SK-N-SH (cell line): ENCODE results near the gene HERC4. TPM values are rescaled to one million over a fixed set of nuclear protein-coding genes. Genes with fewer than 3 reads are reported as not detected.

Source experiments
- CTCF ChIA-PET: fragments of 300-600, 350-600 bp; formaldehyde crosslinking; extraction: SDS; loops from one replicate; lab custom pipeline; 2021; lab: Yijun Ruan, JAX
- POLR2A ChIA-PET: fragments of 350-600 bp; sonication (Branson Sonifier 250); formaldehyde crosslinking; extraction: SDS; loops from one replicate; lab custom pipeline; 2020; ENCODE audit warnings: antibody characterized with exemption, inconsistent platforms; lab: Yijun Ruan, JAX
- DNase-seq: peaks from one replicate; pipeline ENCODE4 v3.0.0; 2012
- H2AFZ ChIP-seq: fragments of 200-600 bp; sonication (generic); 2 replicates; pipeline ENCODE4 v1.8.1; 2016; ENCODE audit warnings: antibody characterized with exemption, mild to moderate bottlenecking, low read depth
- H3F3A ChIP-seq: fragments of 200-600 bp; sonication (generic); replicated peaks from 2 replicates; pipeline ENCODE3; 2016; ENCODE audit warnings: antibody characterized with exemption, mild to moderate bottlenecking; ENCODE audit not compliant: insufficient read depth
- H3K27ac ChIP-seq, 2 experiments: fragments of 200-500 bp in 1 of 2; fragments of 200-600 bp in 1 of 2; sonication (Bioruptor generic) in 1 of 2; sonication (generic), shearing (Covaris generic) in 1 of 2; 2 replicates each; pipeline versions ENCODE4 v1.5.1 to v1.6.1; 2014 to 2016; ENCODE audit warnings: low read depth in 2 of 2, inconsistent platforms in 1 of 2, low read length in 1 of 2, mild to moderate bottlenecking in 1 of 2, mixed read lengths in 1 of 2
- H3K27me3 ChIP-seq: fragments of 200-600 bp; sonication (generic), shearing (Covaris generic); 2 replicates; pipeline ENCODE4 v1.6.1; 2016; ENCODE audit warnings: mixed run types; ENCODE audit not compliant: insufficient read depth
- H3K36me3 ChIP-seq, 2 experiments: fragments of 200-500 bp in 1 of 2; fragments of 200-600 bp in 1 of 2; sonication (Bioruptor generic) in 1 of 2; sonication (generic) in 1 of 2; replicated peaks in 1 of 2; 2 replicates each; pipeline versions ENCODE3 to v1.5.1; 2014 to 2016; ENCODE audit warnings: low read length in 1 of 2, mild to moderate bottlenecking in 1 of 2; ENCODE audit not compliant: insufficient read depth in 2 of 2, control insufficient read depth in 1 of 2
- H3K4me1 ChIP-seq, 2 experiments: fragments of 200-500 bp in 1 of 2; fragments of 200-600 bp in 1 of 2; sonication (Bioruptor generic) in 1 of 2; sonication (generic), shearing (Covaris generic) in 1 of 2; 2 replicates each; pipeline versions ENCODE4 v1.5.1 to v1.6.1; 2014 to 2016; ENCODE audit warnings: low read depth in 1 of 2, low read length in 1 of 2, mixed run types in 1 of 2; ENCODE audit not compliant: insufficient read depth in 2 of 2, control insufficient read depth in 1 of 2
- H3K4me2 ChIP-seq: fragments of 200-600 bp; sonication (generic), shearing (Covaris generic); 2 replicates; pipeline ENCODE4 v1.6.1; 2017; ENCODE audit warnings: mixed run types
- H3K4me3 ChIP-seq, 2 experiments: fragments of 200-500 bp in 1 of 2; fragments of 200-600 bp in 1 of 2; sonication (Bioruptor generic) in 1 of 2; sonication (generic), shearing (Covaris generic) in 1 of 2; 2 replicates each; pipeline versions ENCODE4 v1.5.1 to v1.8.1; 2014 to 2016; ENCODE audit warnings: low read depth in 2 of 2, inconsistent platforms in 1 of 2, low read length in 1 of 2, mild to moderate bottlenecking in 1 of 2, mixed read lengths in 1 of 2, moderate library complexity in 1 of 2
- H3K79me2 ChIP-seq: fragments of 200-600 bp; sonication (generic); 2 replicates; pipeline ENCODE4 v1.8.1; 2017; ENCODE audit warnings: mild to moderate bottlenecking; ENCODE audit not compliant: insufficient read depth
- H3K9ac ChIP-seq: fragments of 200-600 bp; sonication (generic); 2 replicates; pipeline ENCODE4 v1.6.1; 2017; ENCODE audit warnings: mixed run types
- H3K9me2 ChIP-seq: fragments of 200-600 bp; sonication (generic); 2 replicates; pipeline ENCODE4 v1.6.1; 2017; ENCODE audit warnings: mixed run types
- H3K9me3 ChIP-seq: fragments of 200-600 bp; sonication (generic); 2 replicates; pipeline ENCODE4 v1.6.1; 2017; ENCODE audit warnings: mixed run types, mild to moderate bottlenecking, moderate library complexity
- H4K20me1 ChIP-seq: fragments of 200-600 bp; sonication (generic); 2 replicates; pipeline ENCODE4 v1.6.1; 2017; ENCODE audit warnings: mild to moderate bottlenecking, mixed run types; ENCODE audit not compliant: insufficient read depth
- CHD2 ChIP-seq: fragments of 150-350 bp; IDR thresholded peaks from 2 replicates; pipeline ENCODE4 v1.6.1; 2018; ENCODE audit warnings: low read length; ENCODE audit not compliant: partially characterized antibody
- CTCF ChIP-seq: fragments of 200-600 bp; sonication (generic); IDR thresholded peaks from 2 replicates; pipeline ENCODE4 v1.6.1; 2017; ENCODE audit warnings: antibody characterized with exemption, mild to moderate bottlenecking, moderate library complexity
- EZH2phosphoT487 ChIP-seq: fragments of 200-600 bp; sonication (generic); IDR thresholded peaks from 2 replicates; pipeline ENCODE4 v1.6.1; 2017; ENCODE audit warnings: low read depth, mixed run types, mild to moderate bottlenecking, antibody characterized with exemption, moderate library complexity, borderline replicate concordance
- FOXM1 ChIP-seq: IDR thresholded peaks from 2 replicates; pipeline ENCODE4 v1.4.0; 2012; ENCODE audit warnings: low read depth, mild to moderate bottlenecking
- JUND ChIP-seq: IDR thresholded peaks from 2 replicates; pipeline ENCODE4 v1.4.0; 2012
- MEF2A ChIP-seq: IDR thresholded peaks from 2 replicates; pipeline ENCODE4 v1.4.0; 2012; ENCODE audit warnings: low read depth, borderline replicate concordance
- MXI1 ChIP-seq: IDR thresholded peaks from 2 replicates; pipeline ENCODE4 v1.6.1; 2012; ENCODE audit warnings: mild to moderate bottlenecking, low read depth, low read length, improper control_type of control experiment
- NFIC ChIP-seq: IDR thresholded peaks from 2 replicates; pipeline ENCODE4 v1.4.0; 2012; ENCODE audit warnings: borderline replicate concordance
- PBX3 ChIP-seq: IDR thresholded peaks from 2 replicates; pipeline ENCODE4; 2012
- POLR2AphosphoS5 ChIP-seq: IDR thresholded peaks from 2 replicates; pipeline ENCODE4 v1.6.1; 2012; ENCODE audit warnings: low read depth, low read length
- REST ChIP-seq: IDR thresholded peaks from 2 replicates; pipeline ENCODE4 v1.6.1; 2012; ENCODE audit warnings: mild to moderate bottlenecking, low read depth, low read length, moderate library complexity
- RXRA ChIP-seq: IDR thresholded peaks from 2 replicates; pipeline ENCODE4 v1.4.0; 2012; ENCODE audit warnings: low read depth, mild to moderate bottlenecking, borderline replicate concordance
- SIN3A ChIP-seq: IDR thresholded peaks from 2 replicates; pipeline ENCODE4 v1.6.1; 2012; ENCODE audit warnings: low read depth, mild to moderate bottlenecking, low read length, moderate library complexity, borderline replicate concordance
- TEAD4 ChIP-seq: IDR thresholded peaks from 2 replicates; pipeline ENCODE4 v1.4.0; 2012; ENCODE audit warnings: mild to moderate bottlenecking, borderline replicate concordance; ENCODE audit not compliant: insufficient read depth
- USF2 ChIP-seq: fragments of 150-350 bp; IDR thresholded peaks from 2 replicates; pipeline ENCODE4 v1.6.1; 2017; ENCODE audit warnings: antibody characterized with exemption, low read length, low read depth, borderline replicate concordance
- ZBTB33 ChIP-seq: IDR thresholded peaks from 2 replicates; pipeline ENCODE4 v1.4.0; 2012; ENCODE audit warnings: low read depth, borderline replicate concordance
- WGBS: methylation state at CpG from one replicate; pipeline ENCODE4 v1.1.6; 2017; ENCODE audit warnings: low lambda C conversion rate; 5-methylcytosine and 5-hydroxymethylcytosine counted together
- polyA plus RNA-seq, 3 experiments: library from polyadenylated mRNA; depleted of rRNA; stranded (reverse); fragments of >200 nt; gene quantifications; 2 replicates each; pipeline ENCODE4 v1.2.3, GENCODE V29; 2012

The HERC4 gene
- polyA plus RNA-seq, 1 of the 3 experiments (the other 2 are of a cell fraction), result 16.2 TPM

GRCh38 chr10:68007356-68007755 is 67.7 kb downstream of the HERC4 start (continued):
- TF ChIP-seq ZBTB33, result no peak
- no peak for TF ChIP-seq POLR2AphosphoS5
- no peak for TF ChIP-seq USF2

- H3K4me1 ChIP-seq, result no peaks in the 10 kb centered on the region
- no peak overlapping the region for H3K4me2 ChIP-seq
- H3K27ac ChIP-seq, result no peak overlapping the region
- no peaks in the 10 kb centered on the region for H3K9me2 ChIP-seq
- peaks cover 12% of the 10 kb centered on the region for H3F3A ChIP-seq
- no peaks in the 10 kb centered on the region for H3K27me3 ChIP-seq
- ChIA-PET CTCF (no interaction called here), POLR2A (no interaction called here)
- no peak overlapping the region for H3K9ac ChIP-seq
- 95% methylated on average over 1 of the region's 1 CpG for WGBS
- H3K36me3 ChIP-seq, result peaks cover 7 to 63% of the 10 kb centered on the region in 2 experiments
- DNase-seq, result no peak
- no peaks in the 10 kb centered on the region for H3K79me2 ChIP-seq
- TF ChIP-seq NFIC (no peak), FOXM1 (no peak), MXI1 (no peak), POLR2AphosphoS5 (no peak), MEF2A (no peak)
- no peaks in the 10 kb centered on the region for H3K9me3 ChIP-seq
- H4K20me1 ChIP-seq, result no peaks in the 10 kb centered on the region
- H3K4me3 ChIP-seq, result no peak overlapping the region
- H2AFZ ChIP-seq, result no peak overlapping the region
Measured at GRCh38 chr10:68001539-68001938, 73.5 kb downstream of the HERC4 start.

- no peak for DNase-seq
- H2AFZ ChIP-seq, result no peak overlapping the region
- no peaks in the 10 kb centered on the region for H3K4me1 ChIP-seq
- H3K9ac ChIP-seq, result no peak overlapping the region
- no peak overlapping the region for H3K4me2 ChIP-seq
- H3K9me3 ChIP-seq, result no peaks in the 10 kb centered on the region
- H3K36me3 ChIP-seq, result peaks cover 7 to 64% of the 10 kb centered on the region in 2 experiments
- no peaks in the 10 kb centered on the region for H3K79me2 ChIP-seq
- H3K4me3 ChIP-seq, result no peak overlapping the region
- H3K27me3 ChIP-seq, result no peaks in the 10 kb centered on the region
- POLR2A ChIA-PET, result no interaction called here
- no peak overlapping the region for H3K27ac ChIP-seq
- no peaks in the 10 kb centered on the region for H3K9me2 ChIP-seq
- CTCF ChIA-PET, result no interaction called here
- H4K20me1 ChIP-seq, result no peaks in the 10 kb centered on the region
- peaks cover 12% of the 10 kb centered on the region for H3F3A ChIP-seq
- WGBS, result 94% methylated on average over 4 of the region's 4 CpGs
- TF ChIP-seq TEAD4 (no peak), EZH2phosphoT487 (no peak), CTCF (no peak), CHD2 (no peak), REST (no peak), RXRA (no peak), PBX3 (no peak), JUND (no peak), SIN3A (no peak)
Measured at GRCh38 chr10:68001000-68001399, 74.1 kb downstream of the HERC4 start.
